Omental fat pad (tissue), 4 donors: ENCODE data around the gene TGFBR2. TPM values are rescaled to one million over a fixed set of nuclear protein-coding genes. Genes with fewer than 3 reads are reported as not detected.

ENCODE experiments used
- ATAC-seq: fragments of 150-250 bp; one replicate; pipeline ENCODE4 v1.9.1; 2016; ENCODE audit warnings: mild to moderate bottlenecking, moderate library complexity; ENCODE audit not compliant: low FRiP score
- DNase-seq: peaks from one replicate; pipeline ENCODE4 v3.0.0-alpha.2; 2019; ENCODE audit warnings: low spot score
- CTCF ChIP-seq, 3 donors: fragments of 450-650 bp; IDR thresholded peaks; one replicate each; pipeline ENCODE4 v1.5.1; 2016 to 2017; ENCODE audit warnings: antibody characterized with exemption in 3 of 3, mild to moderate bottlenecking in 3 of 3, moderate library complexity in 2 of 3
- total RNA-seq, 4 donors: library from RNA; depleted of rRNA; stranded (reverse); fragments of >200 nt; gene quantifications; one replicate each; pipeline ENCODE4 v1.1.0, GENCODE V29; 2016

The TGFBR2 gene
- total RNA-seq, 4 donors from 2014 or later = 281 to 587 (median 369) TPM

GRCh38 chr3:30733209-30733608 lies 126.8 kb downstream of the TGFBR2 start:
- no peak for TF ChIP-seq CTCF (IDR thresholded peaks at IDR 0.05)
- no peak for ATAC-seq
- DNase-seq = no peak

- DNase-seq = no peak
- ATAC-seq = no peak
- no peak for TF ChIP-seq CTCF (IDR thresholded peaks at IDR 0.05)
These were observed 127.3 kb downstream of the TGFBR2 start for GRCh38 chr3:30733696-30734095.

- DNase-seq (no peak), ATAC-seq (no peak)
- no peak for TF ChIP-seq CTCF (IDR thresholded peaks at IDR 0.05)
These were observed 131.5 kb downstream of the TGFBR2 start for GRCh38 chr3:30737743-30738499.

GRCh38 chr3:30738605-30739004 lies 132.2 kb downstream of the TGFBR2 start:
- TF ChIP-seq CTCF (IDR thresholded peaks at IDR 0.05) = no peak
- ATAC-seq (no peak), DNase-seq (no peak)

- TF ChIP-seq CTCF (IDR thresholded peaks at IDR 0.05) = no peak
- ATAC-seq (no peak), DNase-seq (no peak)
These were observed 135.5 kb downstream of the TGFBR2 start for GRCh38 chr3:30741889-30742288.

- TF ChIP-seq CTCF (IDR thresholded peaks at IDR 0.05) = no peak
- DNase-seq (no peak), ATAC-seq (no peak)
These were observed 136.6 kb downstream of the TGFBR2 start for GRCh38 chr3:30742796-30743619.
